HepG2 (cell line): ENCODE measurements around the gene NATD1. TPM values are rescaled to one million over a fixed set of nuclear protein-coding genes. Genes with fewer than 3 reads are reported as not detected.
A peak's percentile ranks its signal among the peaks of the same experiment; 100 is the strongest.

ENCODE experiments used
- CCDC6 ChIP-seq: sonication (generic); formaldehyde crosslinking; IDR thresholded peaks from 2 replicates; pipeline ENCODE4 v1.8.1; 2022; ENCODE audit warnings: mild to moderate bottlenecking, missing genetic modification reagents, moderate library complexity
- HNRNPH1 ChIP-seq: fragments of 200-400 bp; formaldehyde crosslinking; optimal IDR thresholded peaks from 2 replicates; pipeline ENCODE3; 2017; ENCODE audit warnings: mild to moderate bottlenecking, low read depth, low read length
- IKZF4 ChIP-seq: sonication (generic); formaldehyde crosslinking; IDR thresholded peaks from 2 replicates; pipeline ENCODE4 v1.5.1; 2020; ENCODE audit warnings: borderline replicate concordance, mild to moderate bottlenecking, low read depth, missing genetic modification reagents; ENCODE audit errors: not compliant biosample characterization
- MAF1 ChIP-seq: sonication (generic); formaldehyde crosslinking; IDR thresholded peaks from 2 replicates; pipeline ENCODE4 v1.5.0; 2020; ENCODE audit warnings: missing genetic modification reagents, borderline replicate concordance
- MBNL3 ChIP-seq: fragments of 250-450 bp; sonication (Bioruptor Pico); conservative IDR thresholded peaks from 2 replicates; pipeline ENCODE4 v1.8.0; 2022; ENCODE audit warnings: mild to moderate bottlenecking, inconsistent platforms
- MTA3 ChIP-seq: sonication (generic); formaldehyde crosslinking; IDR thresholded peaks from 2 replicates; pipeline ENCODE4 v1.4.0; 2020; ENCODE audit warnings: missing genetic modification reagents
- NAIF1 ChIP-seq: sonication (generic); formaldehyde crosslinking; IDR thresholded peaks from 2 replicates; pipeline ENCODE4 v1.5.0; 2020; ENCODE audit warnings: mild to moderate bottlenecking, missing genetic modification reagents, borderline replicate concordance
- NFE2 ChIP-seq: sonication (generic); formaldehyde crosslinking; IDR thresholded peaks from 2 replicates; pipeline ENCODE4 v1.4.0; 2020; ENCODE audit warnings: missing genetic modification reagents
- NFYB ChIP-seq: sonication (generic); formaldehyde crosslinking; IDR thresholded peaks from 2 replicates; pipeline ENCODE4 v1.4.0; 2020; ENCODE audit warnings: missing genetic modification reagents
- SMAD1 ChIP-seq: sonication (generic); formaldehyde crosslinking; IDR thresholded peaks from 2 replicates; pipeline ENCODE4 v1.4.0; 2020; ENCODE audit warnings: missing genetic modification reagents, low read depth, mild to moderate bottlenecking, borderline replicate concordance
- TAF15 ChIP-seq: fragments of 200-400 bp; formaldehyde crosslinking; IDR thresholded peaks from one replicate; pipeline ENCODE4 v1.6.1; 2018; ENCODE audit warnings: mild to moderate bottlenecking, low read depth, low read length; ENCODE audit not compliant: poor library complexity, severe bottlenecking
- ZBTB20 ChIP-seq: sonication (generic); formaldehyde crosslinking; IDR thresholded peaks from 2 replicates; pipeline ENCODE4 v1.8.1; 2023; ENCODE audit warnings: missing genetic modification reagents, low read depth, mild to moderate bottlenecking, borderline replicate concordance
- ZEB1 ChIP-seq: IDR thresholded peaks from 2 replicates; pipeline ENCODE4 v1.6.1; 2012; ENCODE audit warnings: mild to moderate bottlenecking, low read depth, inconsistent platforms; ENCODE audit not compliant: insufficient replicate concordance
- ZNF124 ChIP-seq: sonication (generic); formaldehyde crosslinking; IDR thresholded peaks from 2 replicates; pipeline ENCODE4 v1.4.0; 2020; ENCODE audit warnings: missing genetic modification reagents
- ZNF180 ChIP-seq: sonication (generic); formaldehyde crosslinking; IDR thresholded peaks from 2 replicates; pipeline ENCODE4 v1.4.0; 2020; ENCODE audit warnings: low read depth, missing genetic modification reagents, borderline replicate concordance
- ZNF275 ChIP-seq: sonication (generic); formaldehyde crosslinking; IDR thresholded peaks from 2 replicates; pipeline ENCODE4 v1.8.0; 2022; ENCODE audit warnings: missing genetic modification reagents, mild to moderate bottlenecking, inconsistent platforms, borderline replicate concordance
- ZNF335 ChIP-seq: sonication (generic); formaldehyde crosslinking; IDR thresholded peaks from 2 replicates; pipeline ENCODE4 v1.4.0; 2020; ENCODE audit warnings: missing genetic modification reagents
- ZNF782 ChIP-seq: sonication (generic); formaldehyde crosslinking; IDR thresholded peaks from 2 replicates; pipeline ENCODE4 v1.4.0; 2020; ENCODE audit warnings: missing genetic modification reagents, mild to moderate bottlenecking, borderline replicate concordance
- ZXDC ChIP-seq: sonication (generic); formaldehyde crosslinking; IDR thresholded peaks from 2 replicates; pipeline ENCODE4 v1.5.0; 2020; ENCODE audit warnings: mild to moderate bottlenecking, missing genetic modification reagents
- polyA plus RNA-seq, 8 experiments: library from polyadenylated mRNA; depleted of rRNA in 3 of 8; stranded (reverse) in 7 of 8; unstranded in 1 of 8; fragments of >200 nt; fragmentation: Illumina TruSeq in 4 of 8; extraction: Trizol in 4 of 8; gene quantifications; 2 replicates each; pipeline versions ENCODE4 v1.2.1 to v1.2.3, GENCODE V29; 2011 to 2016; ENCODE audit warnings: low read depth in 4 of 8, missing spikeins in 1 of 8, mixed read lengths in 1 of 8; ENCODE audit not compliant: insufficient read depth in 1 of 8
- total RNA-seq, 5 experiments: library from RNA; depleted of rRNA; stranded (reverse); fragments of >200 nt; fragmentation: Illumina TruSeq; extraction: Trizol; gene quantifications; 2 replicates each; pipeline ENCODE4 v1.2.3, GENCODE V29; 2016; ENCODE audit warnings: low read depth in 1 of 5

The NATD1 gene
- total and polyA plus RNA-seq, 2 of the 13 experiments (the other 11 are each of a cell fraction or from before 2014, with no cell fraction given) = 0.31 to 2.3 TPM

- TF ChIP-seq NFYB (CRISPR knock-in tag) (peak; percentile 36), ZNF124 (CRISPR knock-in tag) (peak; percentile 11), ZNF180 (CRISPR knock-in tag) (peak; percentile 20; the same call in 1 of the 2 replicates), ZXDC (CRISPR knock-in tag) (no peak; the same call in 1 of the 2 replicates), MAF1 (peak; percentile 30; the same call in 1 of the 2 replicates), ZNF275 (CRISPR knock-in tag) (0 out of 2 replicates have a peak, but pooled peaks have one; percentile 29), NAIF1 (CRISPR knock-in tag) (0 out of 2 replicates have a peak, but pooled peaks have one; percentile 30), MTA3 (no peak), ZBTB20 (CRISPR knock-in tag) (peak; percentile 25; the same call in 1 of the 2 replicates), SMAD1 (CRISPR knock-in tag) (no peak), MBNL3 (no peak), ZNF782 (CRISPR knock-in tag) (no peak), NFE2 (CRISPR knock-in tag) (no peak), ZNF335 (CRISPR knock-in tag) (peak; percentile 50; the same call in 1 of the 2 replicates), CCDC6 (CRISPR knock-in tag) (no peak), ZEB1 (no peak), TAF15 (peak; percentile 70), IKZF4 (peak; percentile 5), HNRNPH1 (no peak)
These were observed 39.0 kb downstream of the NATD1 start, which contains the start of gene TMEM11 (continued) for GRCh38 chr17:21214015-21214776.
